SK-N-MC (cell line): ENCODE results near the gene SARDH.

Experiments
- EZH2 ChIP-seq: fragments of 200-600 bp; sonication (generic); IDR thresholded peaks from one replicate; pipeline ENCODE4 v1.6.1; 2017; ENCODE audit warnings: antibody characterized with exemption
- POLR2AphosphoS5 ChIP-seq: IDR thresholded peaks from 2 replicates; pipeline ENCODE4 v1.6.1; 2012; ENCODE audit warnings: mild to moderate bottlenecking, low read depth, low read length, borderline replicate concordance

DNA sequence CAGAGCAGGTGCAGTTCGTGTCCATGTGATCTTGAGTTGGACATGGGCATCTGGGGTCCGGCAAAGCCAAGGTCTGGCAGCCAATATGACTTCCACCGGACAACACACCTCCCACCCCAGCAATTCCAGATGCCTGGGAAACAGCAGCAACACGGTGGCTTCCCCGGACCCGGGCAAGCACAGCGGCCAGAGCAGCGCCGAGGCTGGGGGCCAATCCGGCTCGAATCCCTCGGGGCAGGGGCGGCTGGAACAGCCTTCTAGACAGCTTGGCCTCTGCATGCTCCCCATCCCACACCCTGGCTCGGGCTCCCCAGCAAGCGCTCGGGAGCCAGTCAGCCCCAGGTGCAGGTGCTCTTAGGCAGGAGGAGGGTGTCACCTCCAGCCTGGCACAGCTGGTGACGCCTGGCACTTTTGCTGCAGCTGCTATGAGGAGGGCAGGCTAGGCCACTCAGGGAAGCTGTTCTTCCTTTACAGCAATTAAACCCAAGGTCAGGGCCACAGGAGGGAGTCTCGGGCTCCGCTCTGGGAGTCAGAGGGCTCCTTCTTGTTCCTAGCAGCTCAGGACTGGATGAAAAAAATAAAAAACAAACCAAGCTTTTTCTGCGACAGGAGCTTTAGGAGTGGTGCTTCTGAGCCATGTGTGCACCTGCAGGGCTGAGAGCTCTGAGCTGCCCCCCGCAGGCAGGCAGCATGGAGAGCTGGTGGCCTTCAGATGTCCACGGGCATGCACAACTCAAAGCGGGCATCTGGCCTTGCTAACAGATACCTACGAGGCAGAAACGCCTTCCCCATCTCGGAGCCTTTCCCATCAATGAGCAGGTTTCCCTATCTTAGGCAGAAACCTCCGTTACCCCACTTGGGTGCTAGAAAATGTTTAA is 73.7 kb downstream of the SARDH start:
- TF ChIP-seq POLR2AphosphoS5 (no peak), EZH2 (no peak)
